Activated CD8-positive, alpha-beta memory T cell treated with anti-CD3 and anti-CD28 coated beads for 48 hours (primary cell): ENCODE results near the gene DMPK.
"Not testable (repeated sequence)": the region's sequence is repeated elsewhere in the genome, so short reads cannot be mapped to it uniquely, and the experiment has no call there.

Experiments used
- DNase-seq, 3 experiments: peaks; one replicate each; pipeline ENCODE4 v3.0.0-alpha.2; 2020; ENCODE audit warnings: low read depth in 2 of 3, low spot score in 2 of 3

Gene DMPK

GRCh38 chr19:45751483-45751882, 30.8 kb downstream of the DMPK start:
- DNase-seq, result not testable (repeated sequence)

- no peak for DNase-seq
Observed at GRCh38 chr19:45747513-45747912, 34.8 kb downstream of the DMPK start.

GRCh38 chr19:45746866-45747265, 35.4 kb downstream of the DMPK start:
- no peak for DNase-seq

- DNase-seq, result no peak
Observed at GRCh38 chr19:45745606-45746005, 36.7 kb downstream of the DMPK start.

- no peak for DNase-seq
Observed at GRCh38 chr19:45742969-45743368, 39.3 kb downstream of the DMPK start.

- DNase-seq, result no peak
Observed at GRCh38 chr19:45739498-45740439, 42.5 kb downstream of the DMPK start.

- DNase-seq, result no peak
Observed at GRCh38 chr19:45733160-45733810, 49.0 kb downstream of the DMPK start, which contains the start of gene MEIOSIN. MEIOSIN (plus strand) TSS chr19:45733439; CDS start chr19:45735377, 1,938 bp downstream.

- DNase-seq, result peak; percentile 57 to 87 (median 79)
Observed at GRCh38 chr19:45730368-45731288, 51.7 kb downstream of the DMPK start, which contains the start of gene FBXO46. FBXO46 (minus strand) TSS chr19:45730896; CDS start chr19:45713495, 17,401 bp downstream.

- DNase-seq, result no peak
Observed at GRCh38 chr19:45729800-45730290, 52.4 kb downstream of the DMPK start.

GRCh38 chr19:45728683-45729082, 53.6 kb downstream of the DMPK start:
- not testable (repeated sequence) for DNase-seq

GRCh38 chr19:45720065-45720464, 62.2 kb downstream of the DMPK start:
- DNase-seq, result not testable (repeated sequence)
